ENCODE measurements around the gene MEGF9. TPM values are rescaled to one million over a fixed set of nuclear protein-coding genes. Genes with fewer than 3 reads are reported as not detected.

MEGF9 gene
- total and polyA plus RNA-seq, 2 of the 13 experiments (the other 11 are each of a cell fraction or from before 2014, with no cell fraction given): 3.1 to 3.3 TPM

DNA sequence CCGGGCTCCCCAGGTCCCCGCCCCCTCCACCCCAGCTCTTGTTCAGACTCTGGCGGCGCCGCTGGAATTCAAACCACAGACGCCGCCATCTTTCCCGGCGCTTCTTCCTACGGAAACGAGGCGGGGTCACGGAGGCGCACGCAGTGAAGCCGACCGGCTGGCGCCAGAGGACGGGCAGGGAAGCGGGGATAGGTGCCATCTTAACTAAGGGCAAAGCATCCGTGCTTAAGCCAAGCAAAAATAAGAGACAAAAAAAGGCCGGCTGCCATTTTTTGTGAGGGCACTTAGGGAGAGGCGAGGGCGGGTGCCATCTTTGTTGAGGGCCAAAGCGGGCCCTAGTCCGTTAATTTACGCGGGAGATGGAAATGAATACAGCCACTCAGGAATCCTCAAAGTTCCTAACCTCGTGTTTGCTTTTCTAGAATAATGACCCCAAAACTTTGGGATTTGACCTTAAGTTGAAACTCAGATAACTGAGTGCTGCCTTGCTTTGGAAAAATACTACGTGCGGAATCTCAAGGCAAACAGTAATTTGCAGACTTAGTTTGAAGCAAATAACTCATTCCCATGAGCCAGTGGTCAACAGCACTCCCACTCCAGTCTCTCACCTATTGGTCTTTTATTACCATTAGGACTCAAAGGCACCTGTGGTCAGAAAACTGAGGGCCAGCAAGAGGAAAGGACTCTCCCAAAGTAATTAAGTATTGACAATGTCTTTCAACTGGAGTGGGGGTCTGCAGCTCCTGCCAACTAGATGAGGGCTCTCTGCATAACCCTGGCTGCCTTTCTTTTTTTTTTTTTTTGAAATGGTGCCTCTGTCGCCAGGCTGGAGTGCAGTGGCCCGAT, 134.0 kb downstream of the MEGF9 start, which contains the start of gene CDK5RAP2 (continued):
- peak; percentile 53; the same call in 1 of the 2 replicates for TF ChIP-seq ZNF670 (CRISPR knock-in tag; IDR thresholded peaks at IDR 0.05; ENCODE audit: borderline replicate concordance)
- TF ChIP-seq ZSCAN29 (CRISPR knock-in tag; conservative IDR thresholded peaks at IDR 0.05): no peak
- TF ChIP-seq RXRA (CRISPR knock-in tag; IDR thresholded peaks at IDR 0.05): 0 out of 2 replicates have a peak, but pooled peaks have one; percentile 61
- TF ChIP-seq RBFOX2 (IDR thresholded peaks at IDR 0.05; ENCODE audit: low read depth, low read length): peak; percentile 67
- peak; percentile 76 for TF ChIP-seq ASH2L (IDR thresholded peaks at IDR 0.05; ENCODE audit: insufficient read length, low read depth, low read length)
- TF ChIP-seq EZH2 (conservative IDR thresholded peaks at IDR 0.05; ENCODE audit: low read depth, low read length): no peak
- TF ChIP-seq ATF6 (CRISPR knock-in tag; conservative IDR thresholded peaks at IDR 0.05): no peak; the same call in 1 of the 2 replicates
- TF ChIP-seq, protein P1, sequence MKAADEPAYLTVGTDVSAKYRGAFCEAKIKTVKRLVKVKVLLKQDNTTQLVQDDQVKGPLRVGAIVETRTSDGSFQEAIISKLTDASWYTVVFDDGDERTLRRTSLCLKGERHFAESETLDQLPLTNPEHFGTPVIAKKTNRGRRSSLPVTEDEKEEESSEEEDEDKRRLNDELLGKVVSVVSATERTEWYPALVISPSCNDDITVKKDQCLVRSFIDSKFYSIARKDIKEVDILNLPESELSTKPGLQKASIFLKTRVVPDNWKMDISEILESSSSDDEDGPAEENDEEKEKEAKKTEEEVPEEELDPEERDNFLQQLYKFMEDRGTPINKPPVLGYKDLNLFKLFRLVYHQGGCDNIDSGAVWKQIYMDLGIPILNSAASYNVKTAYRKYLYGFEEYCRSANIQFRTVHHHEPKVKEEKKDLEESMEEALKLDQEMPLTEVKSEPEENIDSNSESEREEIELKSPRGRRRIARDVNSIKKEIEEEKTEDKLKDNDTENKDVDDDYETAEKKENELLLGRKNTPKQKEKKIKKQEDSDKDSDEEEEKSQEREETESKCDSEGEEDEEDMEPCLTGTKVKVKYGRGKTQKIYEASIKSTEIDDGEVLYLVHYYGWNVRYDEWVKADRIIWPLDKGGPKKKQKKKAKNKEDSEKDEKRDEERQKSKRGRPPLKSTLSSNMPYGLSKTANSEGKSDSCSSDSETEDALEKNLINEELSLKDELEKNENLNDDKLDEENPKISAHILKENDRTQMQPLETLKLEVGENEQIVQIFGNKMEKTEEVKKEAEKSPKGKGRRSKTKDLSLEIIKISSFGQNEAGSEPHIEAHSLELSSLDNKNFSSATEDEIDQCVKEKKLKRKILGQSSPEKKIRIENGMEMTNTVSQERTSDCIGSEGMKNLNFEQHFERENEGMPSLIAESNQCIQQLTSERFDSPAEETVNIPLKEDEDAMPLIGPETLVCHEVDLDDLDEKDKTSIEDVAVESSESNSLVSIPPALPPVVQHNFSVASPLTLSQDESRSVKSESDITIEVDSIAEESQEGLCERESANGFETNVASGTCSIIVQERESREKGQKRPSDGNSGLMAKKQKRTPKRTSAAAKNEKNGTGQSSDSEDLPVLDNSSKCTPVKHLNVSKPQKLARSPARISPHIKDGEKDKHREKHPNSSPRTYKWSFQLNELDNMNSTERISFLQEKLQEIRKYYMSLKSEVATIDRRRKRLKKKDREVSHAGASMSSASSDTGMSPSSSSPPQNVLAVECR (CRISPR knock-in tag; IDR thresholded peaks at IDR 0.05; ENCODE audit: borderline replicate concordance): peak; percentile 71; the same call in 1 of the 2 replicates
- TF ChIP-seq, protein P2, sequence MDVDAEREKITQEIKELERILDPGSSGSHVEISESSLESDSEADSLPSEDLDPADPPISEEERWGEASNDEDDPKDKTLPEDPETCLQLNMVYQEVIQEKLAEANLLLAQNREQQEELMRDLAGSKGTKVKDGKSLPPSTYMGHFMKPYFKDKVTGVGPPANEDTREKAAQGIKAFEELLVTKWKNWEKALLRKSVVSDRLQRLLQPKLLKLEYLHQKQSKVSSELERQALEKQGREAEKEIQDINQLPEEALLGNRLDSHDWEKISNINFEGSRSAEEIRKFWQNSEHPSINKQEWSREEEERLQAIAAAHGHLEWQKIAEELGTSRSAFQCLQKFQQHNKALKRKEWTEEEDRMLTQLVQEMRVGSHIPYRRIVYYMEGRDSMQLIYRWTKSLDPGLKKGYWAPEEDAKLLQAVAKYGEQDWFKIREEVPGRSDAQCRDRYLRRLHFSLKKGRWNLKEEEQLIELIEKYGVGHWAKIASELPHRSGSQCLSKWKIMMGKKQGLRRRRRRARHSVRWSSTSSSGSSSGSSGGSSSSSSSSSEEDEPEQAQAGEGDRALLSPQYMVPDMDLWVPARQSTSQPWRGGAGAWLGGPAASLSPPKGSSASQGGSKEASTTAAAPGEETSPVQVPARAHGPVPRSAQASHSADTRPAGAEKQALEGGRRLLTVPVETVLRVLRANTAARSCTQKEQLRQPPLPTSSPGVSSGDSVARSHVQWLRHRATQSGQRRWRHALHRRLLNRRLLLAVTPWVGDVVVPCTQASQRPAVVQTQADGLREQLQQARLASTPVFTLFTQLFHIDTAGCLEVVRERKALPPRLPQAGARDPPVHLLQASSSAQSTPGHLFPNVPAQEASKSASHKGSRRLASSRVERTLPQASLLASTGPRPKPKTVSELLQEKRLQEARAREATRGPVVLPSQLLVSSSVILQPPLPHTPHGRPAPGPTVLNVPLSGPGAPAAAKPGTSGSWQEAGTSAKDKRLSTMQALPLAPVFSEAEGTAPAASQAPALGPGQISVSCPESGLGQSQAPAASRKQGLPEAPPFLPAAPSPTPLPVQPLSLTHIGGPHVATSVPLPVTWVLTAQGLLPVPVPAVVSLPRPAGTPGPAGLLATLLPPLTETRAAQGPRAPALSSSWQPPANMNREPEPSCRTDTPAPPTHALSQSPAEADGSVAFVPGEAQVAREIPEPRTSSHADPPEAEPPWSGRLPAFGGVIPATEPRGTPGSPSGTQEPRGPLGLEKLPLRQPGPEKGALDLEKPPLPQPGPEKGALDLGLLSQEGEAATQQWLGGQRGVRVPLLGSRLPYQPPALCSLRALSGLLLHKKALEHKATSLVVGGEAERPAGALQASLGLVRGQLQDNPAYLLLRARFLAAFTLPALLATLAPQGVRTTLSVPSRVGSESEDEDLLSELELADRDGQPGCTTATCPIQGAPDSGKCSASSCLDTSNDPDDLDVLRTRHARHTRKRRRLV (CRISPR knock-in tag; IDR thresholded peaks at IDR 0.05): no peak
- TF ChIP-seq TMF1 (CRISPR knock-in tag; IDR thresholded peaks at IDR 0.05; ENCODE audit: low read depth): no peak
- TF ChIP-seq FIP1L1 (IDR thresholded peaks at IDR 0.05; ENCODE audit: borderline replicate concordance, insufficient read depth, low read depth, low read length): no peak
- TF ChIP-seq ZNF792 (CRISPR knock-in tag; IDR thresholded peaks at IDR 0.05): no peak
- TF ChIP-seq, protein P3, sequence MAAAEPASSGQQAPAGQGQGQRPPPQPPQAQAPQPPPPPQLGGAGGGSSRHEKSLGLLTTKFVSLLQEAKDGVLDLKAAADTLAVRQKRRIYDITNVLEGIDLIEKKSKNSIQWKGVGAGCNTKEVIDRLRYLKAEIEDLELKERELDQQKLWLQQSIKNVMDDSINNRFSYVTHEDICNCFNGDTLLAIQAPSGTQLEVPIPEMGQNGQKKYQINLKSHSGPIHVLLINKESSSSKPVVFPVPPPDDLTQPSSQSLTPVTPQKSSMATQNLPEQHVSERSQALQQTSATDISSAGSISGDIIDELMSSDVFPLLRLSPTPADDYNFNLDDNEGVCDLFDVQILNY (CRISPR knock-in tag; conservative IDR thresholded peaks at IDR 0.05): peak; percentile 54; the same call in 1 of the 2 replicates
- peak; percentile 23; the same call in 1 of the 2 replicates for TF ChIP-seq CHD2 (IDR thresholded peaks at IDR 0.05; ENCODE audit: low read depth, low read length)
- TF ChIP-seq ELF1 (CRISPR knock-in tag; IDR thresholded peaks at IDR 0.05): peak; percentile 83
- TF ChIP-seq ZNF180 (CRISPR knock-in tag; IDR thresholded peaks at IDR 0.05; ENCODE audit: borderline replicate concordance, low read depth): no peak
